Caco-2 (cell line): ENCODE measurements around the gene MICOS13. TPM values are rescaled to one million over a fixed set of nuclear protein-coding genes. Genes with fewer than 3 reads are reported as not detected.

Source experiments
- BruUV-seq: library from RNA; stranded (reverse); fragments of 400-500 nt; replicated peaks from 2 replicates; lab custom pipeline; 2021; lab: Mats Ljungman, UMichigan
- CTCF ChIA-PET: fragments of 300-600 bp; sonication (Branson Sonifier 250); formaldehyde crosslinking; loops from one replicate; lab custom pipeline; 2022; ENCODE audit warnings: antibody characterized with exemption; lab: Charles Lee
- POLR2A ChIA-PET: fragments of 300-600 bp; sonication (Branson Sonifier 250); formaldehyde crosslinking; loops from one replicate; lab custom pipeline; 2022; ENCODE audit warnings: antibody characterized with exemption; lab: Charles Lee
- DNase-seq, 2 experiments: peaks; one replicate each; pipeline versions ENCODE4 v3.0.0 to v3.0.0-alpha.2; 2020 to 2022
- H3K27me3 ChIP-seq: replicated peaks from 2 replicates; pipeline ENCODE4 v1.6.0; 2011; ENCODE audit warnings: low read length; ENCODE audit not compliant: control insufficient read depth, insufficient read depth
- H3K36me3 ChIP-seq: 2 replicates; pipeline ENCODE4 v1.5.1; 2011; ENCODE audit warnings: low read length; ENCODE audit not compliant: control insufficient read depth, insufficient read depth
- H3K4me1 ChIP-seq: fragments of 250-450 bp; sonication (Bioruptor Pico); 2 replicates; pipeline ENCODE4 v1.5.1; 2020; ENCODE audit warnings: mild to moderate bottlenecking
- H3K4me3 ChIP-seq: 2 replicates; pipeline ENCODE4 v1.5.1; 2011; ENCODE audit warnings: low read depth, mild to moderate bottlenecking, control low read depth, low read length
- H3K9me3 ChIP-seq: fragments of 250-450 bp; sonication (Bioruptor Pico); 2 replicates; pipeline ENCODE4 v1.5.1; 2020; ENCODE audit warnings: mild to moderate bottlenecking, moderate library complexity
- H3K27ac Mint-ChIP-seq: one replicate; pipeline ENCODE4 v1.8.0; 2022; ENCODE audit warnings: mixed read lengths; ENCODE audit not compliant: unreplicated experiment
- H3K27me3 Mint-ChIP-seq: one replicate; pipeline ENCODE4 v1.8.0; 2022; ENCODE audit warnings: mixed read lengths; ENCODE audit not compliant: insufficient read depth, unreplicated experiment
- H3K36me3 Mint-ChIP-seq: one replicate; pipeline ENCODE4 v1.8.0; 2022; ENCODE audit warnings: mild to moderate bottlenecking, mixed read lengths; ENCODE audit not compliant: insufficient read depth, unreplicated experiment
- H3K4me1 Mint-ChIP-seq: one replicate; pipeline ENCODE4 v1.8.0; 2022; ENCODE audit warnings: low read depth, mixed read lengths; ENCODE audit not compliant: unreplicated experiment
- H3K4me3 Mint-ChIP-seq: one replicate; pipeline ENCODE4 v1.8.0; 2022; ENCODE audit warnings: mild to moderate bottlenecking, moderate library complexity, mixed read lengths; ENCODE audit not compliant: unreplicated experiment
- H3K9me3 Mint-ChIP-seq: one replicate; pipeline ENCODE4 v1.8.0; 2022; ENCODE audit warnings: mixed read lengths; ENCODE audit not compliant: unreplicated experiment
- intact Hi-C: fragments of 100-400 bp; cut with micrococcal nuclease; formaldehyde crosslinking; loops from one replicate; pipeline ENCODE4 v1.10.0; 2022; ENCODE audit not compliant: unreplicated experiment
- total RNA-seq: library from RNA; stranded (reverse); gene quantifications from 2 replicates; pipeline ENCODE4 v1.2.3, GENCODE V29; 2022
- TF ChIP-seq, protein P1 (sequence below), 2 experiments: fragments of 200-600 bp in 1 of 2; IDR thresholded peaks; 1 replicate in 1 of 2; 2 replicates in 1 of 2; pipeline versions ENCODE4 v1.5.1 to v1.8.0; 2011 to 2022; ENCODE audit warnings: antibody characterized with exemption in 1 of 2, control low read depth in 1 of 2, inconsistent platforms in 1 of 2, low read depth in 1 of 2, low read length in 1 of 2, mild to moderate bottlenecking in 1 of 2, moderate library complexity in 1 of 2; ENCODE audit not compliant: insufficient read depth in 1 of 2, severe bottlenecking in 1 of 2, unreplicated experiment in 1 of 2

The MICOS13 gene
- total RNA-seq, 1 experiment from 2014 or later: 43.1 TPM

DNA sequence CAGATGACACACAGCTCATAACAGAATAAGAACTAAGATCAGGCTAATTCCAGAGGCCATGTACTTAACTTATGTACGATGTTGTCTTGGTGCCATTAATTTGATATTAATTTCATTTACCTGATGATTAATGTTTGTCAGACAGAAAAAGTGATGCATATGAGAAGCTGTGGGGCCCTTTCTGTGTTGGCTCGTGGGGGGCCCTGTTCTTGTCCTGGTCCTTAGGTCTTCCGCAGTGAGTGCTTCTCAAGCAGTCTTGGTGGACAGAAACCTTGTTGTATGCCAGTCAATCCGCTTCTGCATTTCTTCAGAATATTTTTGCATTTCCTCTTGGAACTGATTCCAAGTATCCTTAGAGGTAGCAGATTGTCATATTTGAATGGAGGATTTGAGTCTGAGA, 37.3 kb downstream of the MICOS13 start:
- no peak overlapping the region for H3K27ac Mint-ChIP-seq
- CTCF ChIA-PET: no interaction called here
- POLR2A ChIA-PET: no interaction called here

DNA sequence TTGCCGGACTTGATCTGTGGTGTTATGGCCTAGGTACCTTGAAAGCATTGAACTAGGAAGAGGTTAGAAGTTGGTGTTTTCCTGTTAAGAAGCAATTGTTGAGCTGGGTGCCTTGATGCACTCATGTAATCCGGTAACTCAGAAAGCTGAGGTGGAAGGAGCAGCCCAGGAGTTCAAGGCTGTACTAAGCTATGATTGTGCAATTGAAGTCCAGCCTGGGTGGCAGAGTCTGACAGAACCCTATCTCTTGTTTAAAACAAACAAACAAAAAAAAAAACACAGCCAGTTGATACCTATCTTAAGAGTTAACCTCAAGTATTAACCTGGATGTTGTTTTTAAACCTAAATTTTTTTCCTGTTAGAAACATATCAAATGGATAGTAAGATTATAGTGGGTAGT, 38.1 kb downstream of the MICOS13 start:
- Histone ChIP-seq H3K9me3 (no peaks in the 10 kb centered on the region), H3K36me3 (peaks cover 1% of the 10 kb centered on the region; the same call in 1 of the 2 replicates), H3K27me3 (no peaks in the 10 kb centered on the region), H3K4me3 (no peak overlapping the region), H3K4me1 (no peaks in the 10 kb centered on the region)
- intact Hi-C loops: no loop called here
- TF ChIP-seq, protein P1, sequence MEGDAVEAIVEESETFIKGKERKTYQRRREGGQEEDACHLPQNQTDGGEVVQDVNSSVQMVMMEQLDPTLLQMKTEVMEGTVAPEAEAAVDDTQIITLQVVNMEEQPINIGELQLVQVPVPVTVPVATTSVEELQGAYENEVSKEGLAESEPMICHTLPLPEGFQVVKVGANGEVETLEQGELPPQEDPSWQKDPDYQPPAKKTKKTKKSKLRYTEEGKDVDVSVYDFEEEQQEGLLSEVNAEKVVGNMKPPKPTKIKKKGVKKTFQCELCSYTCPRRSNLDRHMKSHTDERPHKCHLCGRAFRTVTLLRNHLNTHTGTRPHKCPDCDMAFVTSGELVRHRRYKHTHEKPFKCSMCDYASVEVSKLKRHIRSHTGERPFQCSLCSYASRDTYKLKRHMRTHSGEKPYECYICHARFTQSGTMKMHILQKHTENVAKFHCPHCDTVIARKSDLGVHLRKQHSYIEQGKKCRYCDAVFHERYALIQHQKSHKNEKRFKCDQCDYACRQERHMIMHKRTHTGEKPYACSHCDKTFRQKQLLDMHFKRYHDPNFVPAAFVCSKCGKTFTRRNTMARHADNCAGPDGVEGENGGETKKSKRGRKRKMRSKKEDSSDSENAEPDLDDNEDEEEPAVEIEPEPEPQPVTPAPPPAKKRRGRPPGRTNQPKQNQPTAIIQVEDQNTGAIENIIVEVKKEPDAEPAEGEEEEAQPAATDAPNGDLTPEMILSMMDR (IDR thresholded peaks at IDR 0.05; ENCODE audit: insufficient read depth in 1 of 2, low read depth in 1 of 2, low read length in 1 of 2, severe bottlenecking in 1 of 2, unreplicated experiment in 1 of 2): no peak
- BruUV-seq: no TSS peak
- POLR2A ChIA-PET: no interaction called here
- H3K27me3 Mint-ChIP-seq: no peaks in the 10 kb centered on the region
- CTCF ChIA-PET: no interaction called here
- H3K27ac Mint-ChIP-seq: no peak overlapping the region
- no peak overlapping the region for H3K4me3 Mint-ChIP-seq
- H3K4me1 Mint-ChIP-seq: no peaks in the 10 kb centered on the region
- H3K9me3 Mint-ChIP-seq: no peaks in the 10 kb centered on the region
- H3K36me3 Mint-ChIP-seq: peaks cover 91% of the 10 kb centered on the region
- no peak for DNase-seq

More for the DNA sequence above, 37.3 kb downstream of the MICOS13 start:
- no peaks in the 10 kb centered on the region for H3K9me3 Mint-ChIP-seq
- intact Hi-C loops: no loop called here
- H3K4me1 ChIP-seq: no peaks in the 10 kb centered on the region
- H3K27me3 ChIP-seq: no peaks in the 10 kb centered on the region
- no peak for DNase-seq
- H3K36me3 ChIP-seq: peaks cover 1% of the 10 kb centered on the region; the same call in 1 of the 2 replicates
- no peak overlapping the region for H3K4me3 ChIP-seq
- no peaks in the 10 kb centered on the region for H3K27me3 Mint-ChIP-seq
- no peaks in the 10 kb centered on the region for H3K9me3 ChIP-seq
- TF ChIP-seq, protein P1 (IDR thresholded peaks at IDR 0.05; ENCODE audit: insufficient read depth in 1 of 2, low read depth in 1 of 2, low read length in 1 of 2, severe bottlenecking in 1 of 2, unreplicated experiment in 1 of 2): no peak
- H3K36me3 Mint-ChIP-seq: peaks cover 96% of the 10 kb centered on the region
- H3K4me3 Mint-ChIP-seq: no peak overlapping the region
- H3K4me1 Mint-ChIP-seq: no peaks in the 10 kb centered on the region
- BruUV-seq: no TSS peak

DNA sequence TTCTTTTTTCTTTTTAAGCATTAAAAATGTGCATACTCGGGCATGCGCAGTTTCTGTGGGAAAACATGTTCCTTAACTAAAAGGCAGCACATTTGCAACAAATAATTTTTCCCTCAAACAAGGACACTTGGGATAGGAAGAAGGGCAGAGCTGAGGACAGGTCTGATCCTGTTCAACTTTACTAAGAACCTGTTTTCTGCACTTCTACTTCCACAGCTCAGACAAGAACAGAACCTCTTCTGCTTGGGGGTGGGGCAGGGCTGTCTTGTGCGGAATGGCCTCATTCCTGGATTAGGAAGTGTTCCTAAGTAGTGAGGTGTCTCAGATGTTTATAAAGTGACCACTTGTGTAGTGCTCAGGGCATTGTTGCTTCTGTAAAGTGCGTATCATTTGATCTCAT, 39.1 kb downstream of the MICOS13 start:
- Histone ChIP-seq H3K36me3 (peaks cover 1% of the 10 kb centered on the region; the same call in 1 of the 2 replicates), H3K9me3 (no peaks in the 10 kb centered on the region), H3K4me3 (no peak overlapping the region), H3K4me1 (no peaks in the 10 kb centered on the region), H3K27me3 (no peaks in the 10 kb centered on the region)
- Mint-ChIP-seq H3K27ac (no peak overlapping the region), H3K36me3 (peaks cover 81% of the 10 kb centered on the region), H3K4me3 (no peak overlapping the region), H3K27me3 (no peaks in the 10 kb centered on the region), H3K9me3 (no peaks in the 10 kb centered on the region), H3K4me1 (no peaks in the 10 kb centered on the region)
- BruUV-seq: no TSS peak
- TF ChIP-seq, protein P1 (IDR thresholded peaks at IDR 0.05; ENCODE audit: insufficient read depth in 1 of 2, low read depth in 1 of 2, low read length in 1 of 2, severe bottlenecking in 1 of 2, unreplicated experiment in 1 of 2): no peak
- DNase-seq: no peak
- CTCF ChIA-PET: no interaction called here
- POLR2A ChIA-PET: no interaction called here
- intact Hi-C loops: no loop called here
